Lower lobe of right lung (tissue), 2 donors: Measurements from ENCODE around the gene MS4A8. TPM values are rescaled to one million over a fixed set of nuclear protein-coding genes. Genes with fewer than 3 reads are reported as not detected.
"Not testable (repeated sequence)": the region's sequence is repeated elsewhere in the genome, so short reads cannot be mapped to it uniquely, and the experiment has no call there.

Source experiments
- ATAC-seq, 2 donors: fragments of 200-7000 bp; cut with Tn5 transposase; one replicate each; pipeline ENCODE4 v1.9.1; 2020 to 2022; ENCODE audit warnings: mild to moderate bottlenecking in 2 of 2, moderate library complexity in 2 of 2
- DNase-seq: peaks from one replicate; pipeline ENCODE4 v3.0.0-alpha.2; 2020
- H3K27ac ChIP-seq: fragments of 200-600 bp; one replicate; pipeline ENCODE4 v1.8.0; 2022
- H3K27me3 ChIP-seq: fragments of 200-600 bp; one replicate; pipeline ENCODE4 v1.8.0; 2022; ENCODE audit warnings: low read depth
- H3K36me3 ChIP-seq: fragments of 200-600 bp; one replicate; pipeline ENCODE4 v1.8.0; 2022; ENCODE audit warnings: mild to moderate bottlenecking
- H3K4me1 ChIP-seq: fragments of 200-600 bp; one replicate; pipeline ENCODE4 v1.8.0; 2022
- H3K4me3 ChIP-seq: fragments of 200-600 bp; one replicate; pipeline ENCODE4 v1.8.0; 2022; ENCODE audit warnings: mild to moderate bottlenecking
- H3K9me3 ChIP-seq: fragments of 200-600 bp; one replicate; pipeline ENCODE4 v1.8.0; 2022
- intact Hi-C: fragments of 100-400 bp; cut with DNase I; formaldehyde crosslinking; loops from one replicate; pipeline ENCODE4 v1.11.0; 2022
- total RNA-seq: library from RNA; stranded (reverse); fragmentation: NEBNext Ultra II Directional; extraction: Animal tissue kit (Norgen Biotek cat#: 25700); gene quantifications from one replicate; pipeline ENCODE4 v1.2.1, GENCODE V29; 2021
- TF ChIP-seq, protein P1 (sequence below): fragments of 200-600 bp; IDR thresholded peaks from one replicate; pipeline ENCODE4 v1.8.0; 2022; ENCODE audit warnings: antibody characterized with exemption, mild to moderate bottlenecking
- donor health status: DM: no; HTN: yes; CAD: no; lungs with severe emphysema.

Gene MS4A8
- total RNA-seq, 1 donor from 2014 or later: 33.5 TPM

DNA sequence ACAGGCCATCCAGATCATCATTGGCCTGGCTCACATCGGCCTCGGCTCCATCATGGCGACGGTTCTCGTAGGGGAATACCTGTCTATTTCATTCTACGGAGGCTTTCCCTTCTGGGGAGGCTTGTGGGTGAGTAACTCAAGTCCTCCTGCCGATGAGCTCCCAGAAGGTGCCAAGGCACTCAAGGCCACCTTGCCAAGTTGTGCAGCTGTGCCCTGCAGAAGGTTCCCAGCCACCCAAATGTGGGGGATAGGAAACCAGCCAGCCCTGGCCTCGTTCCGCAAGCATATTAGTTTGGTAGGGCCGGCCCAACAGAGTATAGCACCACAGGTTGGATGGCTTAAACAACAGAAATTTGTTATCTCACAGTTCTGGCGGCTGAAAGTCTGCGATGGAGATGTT is 4.0 kb downstream of the MS4A8 start:
- no peak for ATAC-seq
- intact Hi-C loops: no loop called here
- no peak for DNase-seq
- no peaks in the 10 kb centered on the region for H3K4me1 ChIP-seq
- H3K9me3 ChIP-seq: no peaks in the 10 kb centered on the region
- H3K4me3 ChIP-seq: no peak overlapping the region
- H3K27me3 ChIP-seq: peaks cover 3% of the 10 kb centered on the region
- TF ChIP-seq, protein P1, sequence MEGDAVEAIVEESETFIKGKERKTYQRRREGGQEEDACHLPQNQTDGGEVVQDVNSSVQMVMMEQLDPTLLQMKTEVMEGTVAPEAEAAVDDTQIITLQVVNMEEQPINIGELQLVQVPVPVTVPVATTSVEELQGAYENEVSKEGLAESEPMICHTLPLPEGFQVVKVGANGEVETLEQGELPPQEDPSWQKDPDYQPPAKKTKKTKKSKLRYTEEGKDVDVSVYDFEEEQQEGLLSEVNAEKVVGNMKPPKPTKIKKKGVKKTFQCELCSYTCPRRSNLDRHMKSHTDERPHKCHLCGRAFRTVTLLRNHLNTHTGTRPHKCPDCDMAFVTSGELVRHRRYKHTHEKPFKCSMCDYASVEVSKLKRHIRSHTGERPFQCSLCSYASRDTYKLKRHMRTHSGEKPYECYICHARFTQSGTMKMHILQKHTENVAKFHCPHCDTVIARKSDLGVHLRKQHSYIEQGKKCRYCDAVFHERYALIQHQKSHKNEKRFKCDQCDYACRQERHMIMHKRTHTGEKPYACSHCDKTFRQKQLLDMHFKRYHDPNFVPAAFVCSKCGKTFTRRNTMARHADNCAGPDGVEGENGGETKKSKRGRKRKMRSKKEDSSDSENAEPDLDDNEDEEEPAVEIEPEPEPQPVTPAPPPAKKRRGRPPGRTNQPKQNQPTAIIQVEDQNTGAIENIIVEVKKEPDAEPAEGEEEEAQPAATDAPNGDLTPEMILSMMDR: no peak
- no peak overlapping the region for H3K27ac ChIP-seq
- H3K36me3 ChIP-seq: no peaks in the 10 kb centered on the region

DNA sequence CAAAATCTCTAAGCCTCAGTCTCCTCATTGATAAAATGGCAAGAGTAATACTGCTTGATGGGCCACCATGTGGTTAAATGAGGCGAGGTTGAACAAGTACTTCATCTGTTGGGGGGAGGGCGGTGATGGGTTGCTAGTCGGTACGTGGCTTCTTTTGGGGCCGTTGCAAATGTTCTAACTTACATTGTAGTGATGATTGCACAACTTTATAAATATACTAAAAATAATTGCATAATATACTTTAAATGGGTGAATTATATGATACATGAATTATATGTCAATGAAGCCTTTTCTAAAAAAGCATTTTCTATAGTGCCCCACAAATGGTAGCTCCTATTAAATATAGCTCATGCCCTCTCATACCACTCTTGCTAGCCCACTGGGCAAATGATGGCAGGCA is 6.5 kb downstream of the MS4A8 start:
- Histone ChIP-seq H3K4me1 (no peaks in the 10 kb centered on the region), H3K4me3 (no peak overlapping the region), H3K9me3 (no peaks in the 10 kb centered on the region), H3K27ac (no peak overlapping the region), H3K27me3 (peaks cover 3% of the 10 kb centered on the region), H3K36me3 (no peaks in the 10 kb centered on the region)
- ATAC-seq: no peak
- intact Hi-C loops: no loop called here
- TF ChIP-seq, protein P1: no peak
- DNase-seq: no peak

GRCh38 chr11:60706931-60707330 is 7.5 kb downstream of the MS4A8 start:
- no peaks in the 10 kb centered on the region for H3K36me3 ChIP-seq
- intact Hi-C loops: no loop called here
- peaks cover 3% of the 10 kb centered on the region for H3K27me3 ChIP-seq
- H3K27ac ChIP-seq: no peak overlapping the region
- TF ChIP-seq, protein P1: no peak
- H3K4me1 ChIP-seq: no peaks in the 10 kb centered on the region
- H3K9me3 ChIP-seq: no peaks in the 10 kb centered on the region
- no peak overlapping the region for H3K4me3 ChIP-seq
- ATAC-seq (no peak), DNase-seq (no peak)

DNA sequence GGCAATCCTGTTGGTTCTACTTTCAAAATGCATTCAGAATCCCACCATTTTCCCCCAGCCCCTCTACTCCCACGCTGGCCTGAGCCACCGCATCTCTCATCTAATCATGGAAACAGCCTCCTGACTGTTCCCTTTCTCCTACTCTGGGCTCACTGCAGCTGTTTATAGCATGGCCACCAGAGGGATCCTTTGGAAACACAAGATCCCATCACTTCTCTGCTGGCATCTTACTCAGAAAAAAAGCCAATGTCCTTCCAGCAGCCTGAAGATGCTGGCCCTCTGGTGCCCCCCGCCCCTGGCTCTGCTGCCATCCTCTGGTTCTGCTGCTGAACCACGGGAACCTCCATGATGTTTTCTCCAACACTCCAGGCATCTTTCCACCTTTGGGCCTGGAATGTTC is 11.1 kb downstream of the MS4A8 start:
- Histone ChIP-seq H3K9me3 (no peaks in the 10 kb centered on the region), H3K4me1 (no peaks in the 10 kb centered on the region), H3K4me3 (no peak overlapping the region), H3K36me3 (no peaks in the 10 kb centered on the region), H3K27me3 (peaks cover 3% of the 10 kb centered on the region), H3K27ac (no peak overlapping the region)
- TF ChIP-seq, protein P1: no peak
- intact Hi-C loops: no loop called here
- DNase-seq (no peak), ATAC-seq (no peak)

DNA sequence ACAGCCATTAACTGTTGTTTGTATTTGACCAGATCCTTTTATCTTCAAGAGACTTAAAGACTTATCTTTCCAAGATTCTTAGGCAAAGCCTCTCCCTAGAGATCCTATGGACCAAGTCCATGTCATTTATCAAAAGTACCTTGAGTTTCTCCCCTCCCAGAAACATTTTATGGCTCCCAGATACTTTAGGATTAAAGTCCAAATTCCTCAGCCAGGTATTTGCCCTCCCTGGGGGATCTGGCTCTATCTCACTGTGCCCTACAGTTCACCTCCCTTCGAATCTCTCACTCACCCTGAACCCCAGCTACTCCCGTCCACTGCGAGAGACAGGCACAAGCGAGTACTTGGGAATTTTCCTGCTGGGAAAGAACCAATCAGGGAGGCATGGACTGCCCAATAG is 11.9 kb downstream of the MS4A8 start:
- DNase-seq: no peak
- H3K27ac ChIP-seq: no peak overlapping the region
- no peak for ATAC-seq
- peaks cover 3% of the 10 kb centered on the region for H3K27me3 ChIP-seq
- H3K4me3 ChIP-seq: no peak overlapping the region
- no peaks in the 10 kb centered on the region for H3K9me3 ChIP-seq
- H3K4me1 ChIP-seq: no peaks in the 10 kb centered on the region
- intact Hi-C loops: no loop called here
- no peaks in the 10 kb centered on the region for H3K36me3 ChIP-seq
- TF ChIP-seq, protein P1: no peak

GRCh38 chr11:60713423-60713822 is 14.0 kb downstream of the MS4A8 start:
- ATAC-seq, H3K4me1 ChIP-seq, intact Hi-C loops, H3K27ac ChIP-seq, H3K4me3 ChIP-seq, H3K36me3 ChIP-seq, H3K27me3 ChIP-seq, DNase-seq, H3K9me3 ChIP-seq: not testable (repeated sequence)
